HCT116 (cell line): ENCODE results near the gene PAX2. TPM values are rescaled to one million over a fixed set of nuclear protein-coding genes. Genes with fewer than 3 reads are reported as not detected.

Source experiments
- ATAC-seq: fragments of 200-7000 bp; cut with Tn5 transposase; 2 replicates; pipeline ENCODE4 v1.9.1; 2020; ENCODE audit warnings: mild to moderate bottlenecking, moderate library complexity
- Bru-seq: library from RNA; stranded (reverse); fragments of 400-500 nt; gene quantifications from one replicate; lab custom pipeline; 2021; lab: Mats Ljungman, UMichigan
- BruChase-seq, 2 experiments: library from RNA; stranded (reverse); fragments of 400-500 nt; gene quantifications; one replicate each; lab custom pipeline; 2021; lab: Mats Ljungman, UMichigan
- BruUV-seq: library from RNA; stranded (reverse); fragments of 400-500 nt; replicated peaks from 2 replicates; lab custom pipeline; 2021; lab: Mats Ljungman, UMichigan
- CTCF ChIA-PET: fragments of 300-600 bp; sonication (Branson Sonifier 250); formaldehyde crosslinking; loops from one replicate; lab custom pipeline; 2021; ENCODE audit warnings: antibody characterized with exemption; lab: Charles Lee
- POLR2A ChIA-PET: fragments of 300-600, 350-600 bp; sonication (Branson Sonifier 250); formaldehyde crosslinking; loops from one replicate; lab custom pipeline; 2021; ENCODE audit warnings: antibody characterized with exemption; lab: Charles Lee
- RAD21 ChIA-PET, 2 experiments: fragments of 300-600 bp; sonication (Branson Sonifier 250); formaldehyde crosslinking; loops; one replicate each; lab custom pipeline; 2023; ENCODE audit warnings: low total read pairs in 2 of 2; ENCODE audit not compliant: uncharacterized antibody in 2 of 2, unreplicated experiment in 2 of 2, low non-redundant PET in 1 of 2; lab: Charles Lee
- DNase-seq: peaks from one replicate; pipeline ENCODE4 v3.0.0-alpha.2; 2010; ENCODE audit warnings: low read depth, low spot score
- H2AFZ ChIP-seq: fragments of 200-600 bp; shearing (Covaris generic), sonication (generic); 2 replicates; pipeline ENCODE4 v1.6.1; 2017; ENCODE audit warnings: low read depth, mixed run types, mixed read lengths, antibody characterized with exemption, low read length; ENCODE audit not compliant: poor library complexity, severe bottlenecking
- H3K27ac ChIP-seq: 2 replicates; pipeline ENCODE4 v1.5.1; 2012; ENCODE audit warnings: low read depth, low read length
- H3K27me3 ChIP-seq: fragments of 200-600 bp; sonication (generic); 2 replicates; pipeline ENCODE4 v1.6.1; 2016; ENCODE audit warnings: mixed run types, low read length, mixed read lengths; ENCODE audit not compliant: insufficient read depth
- H3K36me3 ChIP-seq, 2 experiments: fragments of 200-500 bp in 1 of 2; fragments of 200-600 bp in 1 of 2; sonication (Bioruptor generic) in 1 of 2; sonication (generic) in 1 of 2; 2 replicates each; pipeline versions ENCODE4 v1.5.1 to v1.6.1; 2014 to 2016; ENCODE audit warnings: low read length in 2 of 2, inconsistent platforms in 1 of 2, mixed read lengths in 1 of 2, mixed run types in 1 of 2; ENCODE audit not compliant: insufficient read depth in 2 of 2, control insufficient read depth in 1 of 2
- H3K4me1 ChIP-seq, 2 experiments: fragments of 200-600 bp in 1 of 2; sonication (generic) in 1 of 2; 2 replicates each; pipeline versions ENCODE4 v1.5.1 to v1.6.1; 2012 to 2017; ENCODE audit warnings: low read length in 2 of 2, inconsistent platforms in 1 of 2, mild to moderate bottlenecking in 1 of 2, mixed read lengths in 1 of 2, mixed run types in 1 of 2, moderate library complexity in 1 of 2; ENCODE audit not compliant: insufficient read depth in 2 of 2, control insufficient read depth in 1 of 2
- H3K4me2 ChIP-seq: fragments of 200-600 bp; sonication (generic); 2 replicates; pipeline ENCODE4 v1.6.1; 2017; ENCODE audit warnings: mixed run types, low read length, mixed read lengths
- H3K4me3 ChIP-seq, 2 experiments: fragments of 200-600 bp in 1 of 2; sonication (generic) in 1 of 2; replicated peaks in 1 of 2; 2 replicates each; pipeline ENCODE4 v1.5.1; 2011 to 2016; ENCODE audit warnings: low read length in 2 of 2, control low read depth in 1 of 2, low read depth in 1 of 2, mild to moderate bottlenecking in 1 of 2, mixed read lengths in 1 of 2, mixed run types in 1 of 2
- H3K79me2 ChIP-seq: fragments of 200-600 bp; sonication (generic); 2 replicates; pipeline ENCODE4 v1.6.1; 2017; ENCODE audit warnings: mild to moderate bottlenecking, mixed run types, low read length, moderate library complexity, mixed read lengths; ENCODE audit not compliant: insufficient read depth
- H3K9ac ChIP-seq: fragments of 200-600 bp; sonication (generic); 2 replicates; pipeline ENCODE4 v1.6.1; 2016; ENCODE audit warnings: low read length, mixed read lengths
- H3K9me2 ChIP-seq: fragments of 200-600 bp; sonication (generic), shearing (Covaris generic); 2 replicates; pipeline ENCODE4 v1.6.1; 2017; ENCODE audit warnings: mixed run types, mild to moderate bottlenecking, moderate library complexity; ENCODE audit not compliant: insufficient read depth
- H3K9me3 ChIP-seq, 2 experiments: fragments of 200-500 bp in 1 of 2; fragments of 200-600 bp in 1 of 2; sonication (Bioruptor generic) in 1 of 2; sonication (generic) in 1 of 2; 2 replicates each; pipeline ENCODE4 v1.6.1; 2014 to 2017; ENCODE audit warnings: low read length in 2 of 2, mixed read lengths in 2 of 2, inconsistent platforms in 1 of 2, low read depth in 1 of 2, mild to moderate bottlenecking in 1 of 2, mixed run types in 1 of 2, moderate library complexity in 1 of 2; ENCODE audit not compliant: control insufficient read depth in 1 of 2, insufficient read depth in 1 of 2
- H4K20me1 ChIP-seq: fragments of 200-600 bp; sonication (generic), shearing (Covaris generic); 2 replicates; pipeline ENCODE4 v1.6.1; 2017; ENCODE audit warnings: mixed run types, mild to moderate bottlenecking, moderate library complexity; ENCODE audit not compliant: insufficient read depth
- ATF3 ChIP-seq: IDR thresholded peaks from 2 replicates; pipeline ENCODE4 v1.6.1; 2012
- EGR1 ChIP-seq: IDR thresholded peaks from 2 replicates; pipeline ENCODE4 v1.6.1; 2012; ENCODE audit warnings: low read depth
- POLR2A ChIP-seq: IDR thresholded peaks from 2 replicates; pipeline ENCODE4 v1.7.0; 2011; ENCODE audit warnings: borderline replicate concordance; ENCODE audit not compliant: insufficient read depth, insufficient read length; ENCODE audit errors: extremely low read depth
- POLR2AphosphoS5 ChIP-seq: IDR thresholded peaks from 2 replicates; pipeline ENCODE4 v1.6.1; 2011; ENCODE audit warnings: mild to moderate bottlenecking, low read depth, low read length, moderate library complexity
- ZBTB33 ChIP-seq: IDR thresholded peaks from 2 replicates; pipeline ENCODE4 v1.6.1; 2011; ENCODE audit warnings: mild to moderate bottlenecking, low read length, moderate library complexity; ENCODE audit not compliant: insufficient replicate concordance; ENCODE audit errors: extremely low read depth
- ZFX ChIP-seq: fragments of 450-650 bp; IDR thresholded peaks from 2 replicates; pipeline ENCODE4 v1.6.1; 2017
- ZNF274 ChIP-seq: fragments of 200-500 bp; sonication (Bioruptor generic); IDR thresholded peaks from 2 replicates; pipeline ENCODE4 v1.6.1; 2014; ENCODE audit warnings: mild to moderate bottlenecking, low read depth, low read length, inconsistent platforms
- intact Hi-C: fragments of 100-400 bp; cut with micrococcal nuclease; formaldehyde crosslinking; loops from 2 replicates; pipeline ENCODE4 v1.10.0; 2022
- long read RNA-seq: library from polyadenylated mRNA; unstranded; transcript quantifications from one replicate; pipeline ENCODE4 v2.0.0, GENCODE V29; 2021; ENCODE audit not compliant: unreplicated experiment
- polyA plus RNA-seq: library from polyadenylated mRNA; unstranded; fragments of >200 nt; gene quantifications from 2 replicates; pipeline ENCODE4 v1.2.1, GENCODE V29; 2012; ENCODE audit warnings: missing spikeins
- total RNA-seq: library from RNA; stranded (reverse); gene quantifications from one replicate; pipeline ENCODE4 v1.2.1, GENCODE V29; 2021; ENCODE audit not compliant: unreplicated experiment

The PAX2 gene
- 5.0 TPM for total RNA-seq
- polyA plus RNA-seq = 1.5 and 2.3 TPM in 2 replicates
- Bru-seq, nascent RNA = percentile 38 among the genes with signal in this experiment
- BruChase-seq, experiment 1, labeled RNA remaining after a 6-hour chase = percentile 36 among the genes with signal in this experiment
- BruChase-seq, experiment 2, labeled RNA remaining after a 2-hour chase = percentile 42 among the genes with signal in this experiment
- long read RNA-seq, partial matches to known transcripts = 1 of 7 reads
- long read RNA-seq, other reads (novel, unspliced or antisense) = 6 of 7 reads

- H3K4me1 ChIP-seq = peaks cover 8 to 31% of the 10 kb centered on the region in 2 experiments; a peak in 3 of 4 replicates
- peak within 1 kb of the TSS; percentile 60 to 69 for H3K4me3 ChIP-seq
- H3K27ac ChIP-seq = peak within 1 kb of the TSS; percentile 19; the same call in 1 of the 2 replicates
- no peaks in the 10 kb centered on the region for H3K9me2 ChIP-seq
- peak within 1 kb of the TSS; percentile 99 for H3K4me2 ChIP-seq
- POLR2A ChIA-PET = interaction anchor here (0.9 to 2.2 kb wide), 2 partner anchors 18 to 176 kb away, joined by 4 to 6 read pairs; no protein-coding TSS in a partner anchor
- TF ChIP-seq ATF3 = no peak
- peak; percentile 43; the same call in 1 of the 2 replicates for TF ChIP-seq ZFX
- TF ChIP-seq POLR2A = no peak
- TF ChIP-seq POLR2AphosphoS5 = peak; percentile 39; the same call in 1 of the 2 replicates
- TF ChIP-seq ZBTB33 = no peak
- no peak for TF ChIP-seq ZNF274
- no peak; the same call in 1 of the 2 replicates for TF ChIP-seq EGR1
- TF ChIP-seq, all 23 proteins: peak for 2
- no TSS peak for BruUV-seq
- no peaks in the 10 kb centered on the region for H3K36me3 ChIP-seq
- DNase-seq (peak; percentile 42), ATAC-seq (peak; percentile 82)
- H3K9ac ChIP-seq = peak within 1 kb of the TSS; percentile 56
- no peaks in the 10 kb centered on the region for H4K20me1 ChIP-seq
- intact Hi-C loops = loop anchor here (5.0 to 10.0 kb wide), 3 partner anchors 82 to 270 kb away; no protein-coding TSS in a partner anchor
- CTCF ChIA-PET = interaction anchor here (0.6 to 4.9 kb wide), 9 partner anchors 51 to 184 kb away, joined by 3 to 60 read pairs (median 10); no protein-coding TSS in a partner anchor
- no peaks in the 10 kb centered on the region for H3K9me3 ChIP-seq
- H3K27me3 ChIP-seq = no peaks in the 10 kb centered on the region
- RAD21 ChIA-PET = interaction anchor here (0.5 to 1.4 kb wide), 2 partner anchors 82 to 133 kb away, joined by 3 to 6 read pairs; no protein-coding TSS in a partner anchor
- peak within 1 kb of the TSS; percentile 90 for H2AFZ ChIP-seq
- H3K79me2 ChIP-seq = no peaks in the 10 kb centered on the region
These were observed at the start of gene PAX2 for GRCh38 chr10:100744987-100745881. Gene PAX2 (plus strand): TSS chr10:100745582. CDS start chr10:100746261, 679 bp downstream.
